Measurements from ENCODE around the gene CDH4. TPM values are rescaled to one million over a fixed set of nuclear protein-coding genes. Genes with fewer than 3 reads are reported as not detected.

The CDH4 gene
- total RNA-seq, 1 experiment from 2014 or later, result not detected

- H3K27me3 Mint-ChIP-seq (ENCODE audit: insufficient read depth, unreplicated experiment), result peaks cover 22% of the 10 kb centered on the region
- TF ChIP-seq, protein P1, sequence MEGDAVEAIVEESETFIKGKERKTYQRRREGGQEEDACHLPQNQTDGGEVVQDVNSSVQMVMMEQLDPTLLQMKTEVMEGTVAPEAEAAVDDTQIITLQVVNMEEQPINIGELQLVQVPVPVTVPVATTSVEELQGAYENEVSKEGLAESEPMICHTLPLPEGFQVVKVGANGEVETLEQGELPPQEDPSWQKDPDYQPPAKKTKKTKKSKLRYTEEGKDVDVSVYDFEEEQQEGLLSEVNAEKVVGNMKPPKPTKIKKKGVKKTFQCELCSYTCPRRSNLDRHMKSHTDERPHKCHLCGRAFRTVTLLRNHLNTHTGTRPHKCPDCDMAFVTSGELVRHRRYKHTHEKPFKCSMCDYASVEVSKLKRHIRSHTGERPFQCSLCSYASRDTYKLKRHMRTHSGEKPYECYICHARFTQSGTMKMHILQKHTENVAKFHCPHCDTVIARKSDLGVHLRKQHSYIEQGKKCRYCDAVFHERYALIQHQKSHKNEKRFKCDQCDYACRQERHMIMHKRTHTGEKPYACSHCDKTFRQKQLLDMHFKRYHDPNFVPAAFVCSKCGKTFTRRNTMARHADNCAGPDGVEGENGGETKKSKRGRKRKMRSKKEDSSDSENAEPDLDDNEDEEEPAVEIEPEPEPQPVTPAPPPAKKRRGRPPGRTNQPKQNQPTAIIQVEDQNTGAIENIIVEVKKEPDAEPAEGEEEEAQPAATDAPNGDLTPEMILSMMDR (IDR thresholded peaks at IDR 0.05; ENCODE audit: insufficient read depth in 1 of 2, low read depth in 1 of 2, low read length in 1 of 2, severe bottlenecking in 1 of 2, unreplicated experiment in 1 of 2), result no peak
- H3K9me3 Mint-ChIP-seq (ENCODE audit: unreplicated experiment), result no peaks in the 10 kb centered on the region
- no peak overlapping the region for H3K4me3 Mint-ChIP-seq (ENCODE audit: unreplicated experiment)
- intact Hi-C loops (cut with micrococcal nuclease; ENCODE audit: unreplicated experiment), result no loop called here
- no peak overlapping the region for H3K4me3 ChIP-seq (ENCODE audit: low read depth, low read length)
- CTCF ChIA-PET, result interaction anchor here (1.1 kb wide), 1 partner anchor 52 kb away, joined by 4 read pairs; no protein-coding TSS in a partner anchor
- no peak overlapping the region for H3K27ac Mint-ChIP-seq (ENCODE audit: unreplicated experiment)
- no peaks in the 10 kb centered on the region for H3K4me1 Mint-ChIP-seq (ENCODE audit: low read depth, unreplicated experiment)
- H3K4me1 ChIP-seq, result no peaks in the 10 kb centered on the region
- DNase-seq, result no peak
- H3K36me3 Mint-ChIP-seq (ENCODE audit: insufficient read depth, unreplicated experiment), result no peaks in the 10 kb centered on the region
- BruUV-seq (replicated peaks), result no TSS peak
- no peaks in the 10 kb centered on the region for H3K36me3 ChIP-seq (ENCODE audit: control insufficient read depth, insufficient read depth, low read length)
- H3K27me3 ChIP-seq (replicated peaks; ENCODE audit: control insufficient read depth, insufficient read depth, low read length), result no peaks in the 10 kb centered on the region
- H3K9me3 ChIP-seq, result no peaks in the 10 kb centered on the region; the same call in 1 of the 2 replicates
- POLR2A ChIA-PET, result no interaction called here
Measured at GRCh38 chr20:61835301-61835700, 583.2 kb downstream of the CDH4 start.

GRCh38 chr20:61835791-61836350, 583.8 kb downstream of the CDH4 start:
- no TSS peak for BruUV-seq (replicated peaks)
- H3K36me3 ChIP-seq (ENCODE audit: control insufficient read depth, insufficient read depth, low read length), result no peaks in the 10 kb centered on the region
- intact Hi-C loops (cut with micrococcal nuclease; ENCODE audit: unreplicated experiment), result no loop called here
- H3K27me3 ChIP-seq (replicated peaks; ENCODE audit: control insufficient read depth, insufficient read depth, low read length), result no peaks in the 10 kb centered on the region
- TF ChIP-seq, protein P1 (IDR thresholded peaks at IDR 0.05; ENCODE audit: insufficient read depth in 1 of 2, low read depth in 1 of 2, low read length in 1 of 2, severe bottlenecking in 1 of 2, unreplicated experiment in 1 of 2), result no peak
- ChIA-PET CTCF (no interaction called here), POLR2A (no interaction called here)
- Mint-ChIP-seq H3K4me3 (ENCODE audit: unreplicated experiment) (no peak overlapping the region), H3K27me3 (ENCODE audit: insufficient read depth, unreplicated experiment) (peaks cover 18% of the 10 kb centered on the region), H3K9me3 (ENCODE audit: unreplicated experiment) (no peaks in the 10 kb centered on the region), H3K36me3 (ENCODE audit: insufficient read depth, unreplicated experiment) (no peaks in the 10 kb centered on the region), H3K4me1 (ENCODE audit: low read depth, unreplicated experiment) (no peaks in the 10 kb centered on the region), H3K27ac (ENCODE audit: unreplicated experiment) (no peak overlapping the region)
- H3K4me1 ChIP-seq, result no peaks in the 10 kb centered on the region
- H3K9me3 ChIP-seq, result no peaks in the 10 kb centered on the region; the same call in 1 of the 2 replicates
- no peak for DNase-seq
- no peak overlapping the region for H3K4me3 ChIP-seq (ENCODE audit: low read depth, low read length)

DNA sequence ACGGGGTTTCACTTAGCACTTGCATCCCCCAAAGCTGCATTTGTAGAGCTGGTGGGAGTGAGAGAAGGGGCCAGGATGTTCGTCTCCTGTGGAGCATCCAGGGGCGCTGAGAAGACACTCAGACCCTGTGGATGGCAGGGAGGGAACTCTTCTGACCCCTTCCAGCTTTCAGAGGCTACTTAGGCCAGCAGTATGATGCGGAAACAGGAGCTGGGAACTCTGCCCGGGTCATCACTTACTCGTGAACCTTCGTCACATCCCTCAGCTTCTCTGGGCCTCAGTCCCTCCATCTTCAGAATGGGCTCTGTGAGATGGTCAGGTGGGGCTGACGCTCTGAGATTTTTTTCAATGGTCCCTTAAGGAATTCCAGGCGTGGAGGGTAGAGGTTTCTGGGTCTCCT, 585.1 kb downstream of the CDH4 start:
- no peaks in the 10 kb centered on the region for H3K4me1 Mint-ChIP-seq (ENCODE audit: low read depth, unreplicated experiment)
- H3K36me3 Mint-ChIP-seq (ENCODE audit: insufficient read depth, unreplicated experiment), result no peaks in the 10 kb centered on the region
- TF ChIP-seq, protein P1 (IDR thresholded peaks at IDR 0.05; ENCODE audit: insufficient read depth in 1 of 2, low read depth in 1 of 2, low read length in 1 of 2, severe bottlenecking in 1 of 2, unreplicated experiment in 1 of 2), result no peak
- Histone ChIP-seq H3K27me3 (replicated peaks; ENCODE audit: control insufficient read depth, insufficient read depth, low read length) (no peaks in the 10 kb centered on the region; the same call in 1 of the 2 replicates), H3K36me3 (ENCODE audit: control insufficient read depth, insufficient read depth, low read length) (no peaks in the 10 kb centered on the region), H3K4me1 (no peaks in the 10 kb centered on the region), H3K4me3 (ENCODE audit: low read depth, low read length) (no peak overlapping the region), H3K9me3 (no peaks in the 10 kb centered on the region)
- ChIA-PET CTCF (no interaction called here), POLR2A (interaction anchor here (0.6 kb wide), 1 partner anchor 957 kb away, joined by 3 read pairs; no protein-coding TSS in a partner anchor)
- H3K27ac Mint-ChIP-seq (ENCODE audit: unreplicated experiment), result no peak overlapping the region
- intact Hi-C loops (cut with micrococcal nuclease; ENCODE audit: unreplicated experiment), result no loop called here
- DNase-seq, result no peak
- no TSS peak for BruUV-seq (replicated peaks)
- H3K4me3 Mint-ChIP-seq (ENCODE audit: unreplicated experiment), result no peak overlapping the region
- peaks cover 19% of the 10 kb centered on the region for H3K27me3 Mint-ChIP-seq (ENCODE audit: insufficient read depth, unreplicated experiment)
- no peaks in the 10 kb centered on the region for H3K9me3 Mint-ChIP-seq (ENCODE audit: unreplicated experiment)
